Effector memory CD8-positive, alpha-beta T cell (primary cell): ENCODE measurements around the gene EEF1AKMT4.

Source experiments
- ATAC-seq: fragments of 150-1000 bp; cut with Tn5 transposase; replicated peaks from 2 replicates; pipeline ENCODE4 v1.10.0; 2021; ENCODE audit warnings: mild to moderate bottlenecking, moderate library complexity
- DNase-seq, 3 experiments: peaks; one replicate each; pipeline ENCODE4 v3.0.0; 2021
- H3K27ac Mint-ChIP-seq, 2 donors: one replicate each; pipeline ENCODE4 v1.8.0; 2022; ENCODE audit warnings: mild to moderate bottlenecking in 2 of 2, mixed read lengths in 2 of 2, moderate library complexity in 2 of 2
- H3K27me3 Mint-ChIP-seq, 2 donors: one replicate each; pipeline ENCODE4 v1.8.0; 2022; ENCODE audit warnings: mixed read lengths in 2 of 2
- H3K36me3 Mint-ChIP-seq: one replicate; pipeline ENCODE4 v1.8.0; 2022; ENCODE audit warnings: mild to moderate bottlenecking, moderate library complexity, mixed read lengths; ENCODE audit not compliant: insufficient read depth
- H3K4me1 Mint-ChIP-seq, 2 donors: one replicate each; pipeline ENCODE4 v1.8.0; 2022; ENCODE audit warnings: low read depth in 2 of 2, mixed read lengths in 2 of 2
- H3K4me3 Mint-ChIP-seq, 2 donors: one replicate each; pipeline ENCODE4 v1.8.0; 2022; ENCODE audit warnings: mild to moderate bottlenecking in 2 of 2, mixed read lengths in 2 of 2, moderate library complexity in 2 of 2
- H3K9me3 Mint-ChIP-seq, 2 donors: one replicate each; pipeline ENCODE4 v1.8.0; 2022; ENCODE audit warnings: mixed read lengths in 2 of 2
- total RNA-seq, 9 experiments: gene quantifications; one replicate each; lab custom pipeline; 2026; lab: John Stamatoyannopoulos, UW

The EEF1AKMT4 gene
- total RNA-seq = 0.25 to 6.1 (median 1.1) reads per million in 9 experiments

GRCh38 chr3:184249412-184250166 lies at the start of gene EEF1AKMT4:
Gene EEF1AKMT4, plus strand, starts transcription at chr3:184249672. Its CDS starts 23 bp downstream, at chr3:184249695.
- DNase-seq = peak; percentile 93 to 94 (median 94)
- Mint-ChIP-seq H3K27me3 (no peaks in the 10 kb centered on the region), H3K27ac (peak within 1 kb of the TSS; percentile 92 to 97), H3K9me3 (no peaks in the 10 kb centered on the region), H3K4me1 (peaks cover 18 to 21% of the 10 kb centered on the region in 2 donors), H3K4me3 (peak within 1 kb of the TSS; percentile 98 to 100), H3K36me3 (peaks cover 27% of the 10 kb centered on the region)
- ATAC-seq = peak; percentile 88

GRCh38 chr3:184200825-184201224 lies 48.6 kb upstream of the EEF1AKMT4 start:
- Mint-ChIP-seq H3K27ac (no peak overlapping the region), H3K4me1 (no peaks in the 10 kb centered on the region), H3K4me3 (no peak overlapping the region), H3K9me3 (no peaks in the 10 kb centered on the region), H3K27me3 (peaks cover 6 to 22% of the 10 kb centered on the region in 2 donors), H3K36me3 (peaks cover 12% of the 10 kb centered on the region)
- ATAC-seq (no peak), DNase-seq (no peak)

DNA sequence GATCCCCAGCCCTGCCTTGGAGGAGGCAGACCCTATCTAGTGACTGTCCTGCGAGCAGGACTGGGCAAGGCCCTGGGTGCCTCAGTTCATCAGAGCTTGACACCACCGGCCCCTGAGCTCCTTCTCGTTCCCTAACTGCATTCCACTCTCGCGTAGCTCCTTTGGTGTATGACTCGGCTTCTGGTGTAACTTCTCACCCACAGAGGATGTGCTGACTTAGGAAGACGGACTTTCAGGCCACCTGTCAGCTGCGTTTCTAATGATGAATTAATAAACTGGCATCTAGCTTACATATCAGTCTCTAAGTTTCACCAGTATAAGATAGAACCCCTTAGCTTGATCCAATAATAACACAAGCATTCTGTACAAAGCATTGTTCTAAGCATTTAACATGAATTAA lies 45.9 kb upstream of the EEF1AKMT4 start:
- no peaks in the 10 kb centered on the region for H3K4me1 Mint-ChIP-seq
- no peaks in the 10 kb centered on the region for H3K9me3 Mint-ChIP-seq
- H3K4me3 Mint-ChIP-seq = no peak overlapping the region
- H3K27ac Mint-ChIP-seq = no peak overlapping the region
- H3K36me3 Mint-ChIP-seq = peaks cover 4% of the 10 kb centered on the region
- no peak for DNase-seq
- H3K27me3 Mint-ChIP-seq = peaks cover 24 to 40% of the 10 kb centered on the region in 2 donors
- no peak for ATAC-seq

- H3K36me3 Mint-ChIP-seq = peaks cover 3% of the 10 kb centered on the region
- no peaks in the 10 kb centered on the region for H3K4me1 Mint-ChIP-seq
- no peak overlapping the region for H3K27ac Mint-ChIP-seq
- H3K9me3 Mint-ChIP-seq = no peaks in the 10 kb centered on the region
- no peak overlapping the region for H3K4me3 Mint-ChIP-seq
- ATAC-seq = no peak
- peaks cover 26 to 31% of the 10 kb centered on the region in 2 donors for H3K27me3 Mint-ChIP-seq
- no peak for DNase-seq
Measured at GRCh38 chr3:184209146-184209923, 40.1 kb upstream of the EEF1AKMT4 start.

- no peak overlapping the region for H3K4me3 Mint-ChIP-seq
- DNase-seq = no peak
- H3K27me3 Mint-ChIP-seq = peaks cover 25 to 27% of the 10 kb centered on the region in 2 donors
- ATAC-seq = no peak
- H3K36me3 Mint-ChIP-seq = peaks cover 3% of the 10 kb centered on the region
- no peaks in the 10 kb centered on the region for H3K4me1 Mint-ChIP-seq
- no peaks in the 10 kb centered on the region for H3K9me3 Mint-ChIP-seq
- no peak overlapping the region for H3K27ac Mint-ChIP-seq
Measured at GRCh38 chr3:184211297-184211696, 38.2 kb upstream of the EEF1AKMT4 start.

GRCh38 chr3:184211718-184212117 lies 37.8 kb upstream of the EEF1AKMT4 start:
- Mint-ChIP-seq H3K4me3 (no peak overlapping the region), H3K27me3 (peaks cover 21 to 23% of the 10 kb centered on the region in 2 donors), H3K36me3 (peaks cover 3% of the 10 kb centered on the region), H3K27ac (no peak overlapping the region), H3K9me3 (no peaks in the 10 kb centered on the region), H3K4me1 (no peaks in the 10 kb centered on the region)
- ATAC-seq (no peak), DNase-seq (no peak)

DNA sequence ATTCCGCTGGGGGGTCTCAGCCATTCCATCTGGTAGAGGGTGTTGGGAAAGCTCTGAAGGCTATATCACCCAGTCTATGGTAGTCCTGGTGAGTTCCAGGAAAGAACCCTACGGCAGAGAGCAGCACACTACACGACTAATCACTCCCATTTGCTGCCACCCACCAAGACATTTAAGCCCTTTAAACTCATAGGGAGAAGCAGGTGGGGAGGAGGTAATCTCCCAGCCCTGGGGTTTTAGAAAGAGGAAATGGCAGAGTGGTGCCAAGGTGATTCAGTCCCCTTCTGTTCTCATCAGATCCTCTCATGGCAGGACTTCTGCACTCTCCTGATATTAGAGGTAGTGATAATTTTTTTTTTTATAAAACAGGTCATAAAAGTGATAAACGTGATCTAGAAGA lies 30.7 kb upstream of the EEF1AKMT4 start:
- DNase-seq (no peak), ATAC-seq (no peak)
- H3K36me3 Mint-ChIP-seq = peaks cover 5% of the 10 kb centered on the region
- H3K9me3 Mint-ChIP-seq = no peaks in the 10 kb centered on the region
- no peak overlapping the region for H3K27ac Mint-ChIP-seq
- H3K4me3 Mint-ChIP-seq = no peak overlapping the region
- H3K4me1 Mint-ChIP-seq = no peaks in the 10 kb centered on the region
- H3K27me3 Mint-ChIP-seq = peaks cover 14 to 39% of the 10 kb centered on the region in 2 donors

DNA sequence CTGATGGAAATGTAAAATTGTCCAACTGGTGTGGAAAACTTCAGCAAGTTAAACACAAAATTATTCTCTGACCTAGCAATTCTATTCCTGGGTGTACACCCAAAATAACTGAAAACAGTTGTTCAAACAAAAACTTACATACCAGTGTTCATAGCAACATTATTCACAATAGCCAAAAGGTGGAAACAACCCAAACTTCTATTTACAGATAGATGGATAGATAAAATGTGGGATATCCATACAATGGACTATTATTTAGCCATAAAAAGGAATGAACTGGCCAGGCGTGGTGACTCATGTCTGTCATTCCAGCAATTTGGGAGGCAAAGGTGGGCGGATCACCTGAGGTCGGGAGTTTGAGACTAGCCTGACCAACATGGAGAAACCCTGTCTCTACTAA lies 27.0 kb upstream of the EEF1AKMT4 start:
- Mint-ChIP-seq H3K27ac (no peak overlapping the region), H3K4me3 (no peak overlapping the region), H3K9me3 (no peaks in the 10 kb centered on the region)

DNA sequence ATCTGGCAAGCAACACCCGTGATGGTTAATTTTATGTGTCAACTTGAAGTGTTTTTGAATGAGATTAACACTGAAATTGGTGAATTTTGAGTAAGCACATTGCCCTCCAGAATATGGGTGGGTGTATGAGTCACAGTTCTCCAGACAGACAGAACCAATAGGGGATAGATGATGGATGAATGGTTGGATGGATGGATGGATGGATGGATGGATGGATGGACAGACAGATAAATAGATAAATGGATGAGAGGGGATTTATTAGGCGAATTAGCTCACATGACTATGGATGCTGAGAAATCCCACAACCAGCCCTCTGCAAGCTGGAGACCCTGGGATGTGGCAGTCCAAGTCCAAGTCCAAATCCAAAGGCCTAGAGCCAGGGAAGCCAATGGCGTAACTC lies 25.5 kb upstream of the EEF1AKMT4 start:
- no peak overlapping the region for H3K27ac Mint-ChIP-seq
- H3K27me3 Mint-ChIP-seq = peaks cover 37 to 61% of the 10 kb centered on the region in 2 donors
- H3K9me3 Mint-ChIP-seq = no peaks in the 10 kb centered on the region
- peaks cover 3% of the 10 kb centered on the region for H3K36me3 Mint-ChIP-seq
- peaks cover 3 to 7% of the 10 kb centered on the region in 2 donors for H3K4me1 Mint-ChIP-seq
- ATAC-seq = no peak
- H3K4me3 Mint-ChIP-seq = no peak overlapping the region
- DNase-seq = no peak

More for the DNA sequence above, 27.0 kb upstream of the EEF1AKMT4 start:
- peaks cover 0 to 2% of the 10 kb centered on the region in 2 donors for H3K4me1 Mint-ChIP-seq
- DNase-seq = no peak
- ATAC-seq = no peak
- H3K27me3 Mint-ChIP-seq = peaks cover 30 to 56% of the 10 kb centered on the region in 2 donors
- peaks cover 3% of the 10 kb centered on the region for H3K36me3 Mint-ChIP-seq

DNA sequence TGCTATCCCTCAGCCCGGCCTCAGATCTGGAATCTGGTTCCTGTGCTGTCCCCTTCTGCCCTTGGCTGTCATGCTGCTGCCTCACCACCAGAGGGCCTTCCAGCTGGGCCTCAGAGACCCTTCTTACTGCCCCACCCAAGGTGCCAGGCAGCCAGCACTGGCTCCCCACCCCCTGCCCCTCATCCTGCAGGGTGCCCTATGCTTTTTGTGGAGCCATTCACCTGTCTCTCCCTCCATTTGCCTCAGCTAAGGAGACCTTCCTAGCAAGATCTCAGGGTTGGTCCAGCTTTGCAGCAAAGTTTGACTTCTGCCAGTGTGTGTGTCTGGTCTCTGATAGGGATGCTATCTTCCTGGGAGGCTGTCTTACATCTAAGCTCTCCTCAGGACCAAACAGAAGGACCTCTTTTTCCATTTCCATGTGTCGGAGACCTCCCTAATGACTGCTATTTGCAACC lies 22.0 kb upstream of the EEF1AKMT4 start:
- H3K4me3 Mint-ChIP-seq = no peak overlapping the region
- peaks cover 53 to 80% of the 10 kb centered on the region in 2 donors for H3K27me3 Mint-ChIP-seq
- peak; percentile 43 to 53 (median 45) for DNase-seq
- no peaks in the 10 kb centered on the region for H3K9me3 Mint-ChIP-seq
- H3K27ac Mint-ChIP-seq = no peak overlapping the region
- ATAC-seq = peak; percentile 30
- H3K4me1 Mint-ChIP-seq = peaks cover 10% of the 10 kb centered on the region in 2 donors
- H3K36me3 Mint-ChIP-seq = peaks cover 6% of the 10 kb centered on the region

GRCh38 chr3:184228376-184229137 lies 20.9 kb upstream of the EEF1AKMT4 start:
- Mint-ChIP-seq H3K27ac (peak overlapping the region in 1 of 2 donors; percentile 75), H3K4me3 (peak overlapping the region; percentile 82 to 89)
- ATAC-seq = no peak

DNA sequence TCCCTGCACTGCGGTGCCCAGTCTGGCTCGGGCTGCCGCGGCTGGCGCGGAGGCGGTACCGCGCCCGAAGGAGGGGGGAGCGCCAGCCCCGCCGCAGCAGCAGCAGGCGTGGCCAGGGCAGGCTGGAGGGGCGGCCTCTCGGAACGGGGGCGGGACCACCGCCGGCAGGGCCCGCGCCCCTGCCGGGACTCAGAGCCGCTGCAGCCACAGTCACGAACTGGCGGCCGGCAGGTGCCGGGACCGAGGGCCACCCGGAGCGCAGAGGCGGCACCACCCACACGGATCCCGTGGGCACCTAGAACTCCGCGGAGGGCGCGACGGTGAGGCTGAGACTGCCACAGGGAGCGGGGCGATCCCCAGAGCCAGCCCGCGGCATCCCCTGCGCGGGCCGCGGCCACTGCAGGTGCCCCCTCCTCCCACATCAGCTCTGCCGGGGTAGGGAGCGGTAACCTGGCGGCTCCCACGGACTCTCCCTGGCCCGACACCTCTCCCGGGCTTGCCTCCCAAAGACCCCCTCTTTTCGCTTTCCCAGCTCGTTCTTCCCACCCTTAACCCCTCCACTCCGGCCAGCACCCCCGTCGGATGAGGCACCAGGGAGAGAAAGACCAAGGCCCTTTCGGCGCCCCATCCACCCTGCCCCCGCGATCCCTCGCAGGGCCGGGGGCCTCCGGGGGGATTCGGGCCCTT lies 19.9 kb upstream of the EEF1AKMT4 start, which contains the start of gene VWA5B2:
Gene VWA5B2 (plus strand): TSS at position 192 of the 687 bp plus-strand sequence. CDS start 944 bp downstream, outside the sequence.
- ATAC-seq = peak; percentile 97
- peaks cover 60 to 80% of the 10 kb centered on the region in 2 donors for H3K27me3 Mint-ChIP-seq

More at GRCh38 chr3:184228376-184229137, 20.9 kb upstream of the EEF1AKMT4 start:
- H3K4me1 Mint-ChIP-seq = peaks cover 10% of the 10 kb centered on the region in 2 donors
- peaks cover 60 to 80% of the 10 kb centered on the region in 2 donors for H3K27me3 Mint-ChIP-seq
- H3K36me3 Mint-ChIP-seq = peaks cover 6% of the 10 kb centered on the region
- no peak for DNase-seq
- no peaks in the 10 kb centered on the region for H3K9me3 Mint-ChIP-seq

More for the DNA sequence above, 19.9 kb upstream of the EEF1AKMT4 start, which contains the start of gene VWA5B2:
- DNase-seq = peak; percentile 67 to 82 (median 74)
- H3K27ac Mint-ChIP-seq = peak within 1 kb of the TSS in 1 of 2 donors; percentile 75
- H3K4me1 Mint-ChIP-seq = peaks cover 10% of the 10 kb centered on the region in 2 donors
- no peaks in the 10 kb centered on the region for H3K9me3 Mint-ChIP-seq
- H3K36me3 Mint-ChIP-seq = peaks cover 3% of the 10 kb centered on the region
- peak within 1 kb of the TSS; percentile 82 to 89 for H3K4me3 Mint-ChIP-seq
